Right atrium auricular region (tissue), 2 donors: ENCODE measurements around the gene SPEF2. TPM values are rescaled to one million over a fixed set of nuclear protein-coding genes. Genes with fewer than 3 reads are reported as not detected.

ENCODE experiments used
- DNase-seq: peaks from one replicate; pipeline ENCODE4 v3.0.0-alpha.2; 2019; ENCODE audit warnings: low spot score
- H3K27ac ChIP-seq, 2 donors: fragments of 200-600 bp; sonication (generic); 1 replicate in 1 of 2; 2 replicates in 1 of 2; pipeline ENCODE4 v1.5.1; 2016 to 2019
- H3K27me3 ChIP-seq, 2 donors: fragments of 200-600 bp; sonication (generic); one replicate each; pipeline versions ENCODE4 v1.5.1 to v1.6.0; 2017 to 2019
- H3K36me3 ChIP-seq: fragments of 200-600 bp; sonication (generic); one replicate; pipeline ENCODE4 v1.5.1; 2016
- H3K4me1 ChIP-seq, 2 donors: fragments of 200-600 bp; sonication (generic); one replicate each; pipeline versions ENCODE4 v1.5.1 to v1.6.0; 2017 to 2019
- H3K4me3 ChIP-seq, 2 donors: fragments of 200-600 bp; sonication (generic); 1 replicate in 1 of 2; 2 replicates in 1 of 2; pipeline ENCODE4 v1.5.1; 2017 to 2019; ENCODE audit warnings: mild to moderate bottlenecking in 1 of 2, moderate library complexity in 1 of 2
- H3K9me3 ChIP-seq, 2 donors: fragments of 200-600 bp; sonication (generic); one replicate each; pipeline ENCODE4 v1.5.1; 2019
- total RNA-seq, 2 donors: library from RNA; depleted of rRNA; stranded (reverse); fragments of >200 nt; gene quantifications; one replicate each; pipeline ENCODE4 v1.1.0, GENCODE V29; 2016
- TF ChIP-seq, protein P1 (sequence below), 2 donors: fragments of 200-600 bp; sonication (generic); IDR thresholded peaks; one replicate each; pipeline ENCODE4 v1.5.1; 2019; ENCODE audit warnings: antibody characterized with exemption in 2 of 2

SPEF2 gene
- total RNA-seq, 2 donors from 2014 or later, result 0.94 to 2.0 TPM

DNA sequence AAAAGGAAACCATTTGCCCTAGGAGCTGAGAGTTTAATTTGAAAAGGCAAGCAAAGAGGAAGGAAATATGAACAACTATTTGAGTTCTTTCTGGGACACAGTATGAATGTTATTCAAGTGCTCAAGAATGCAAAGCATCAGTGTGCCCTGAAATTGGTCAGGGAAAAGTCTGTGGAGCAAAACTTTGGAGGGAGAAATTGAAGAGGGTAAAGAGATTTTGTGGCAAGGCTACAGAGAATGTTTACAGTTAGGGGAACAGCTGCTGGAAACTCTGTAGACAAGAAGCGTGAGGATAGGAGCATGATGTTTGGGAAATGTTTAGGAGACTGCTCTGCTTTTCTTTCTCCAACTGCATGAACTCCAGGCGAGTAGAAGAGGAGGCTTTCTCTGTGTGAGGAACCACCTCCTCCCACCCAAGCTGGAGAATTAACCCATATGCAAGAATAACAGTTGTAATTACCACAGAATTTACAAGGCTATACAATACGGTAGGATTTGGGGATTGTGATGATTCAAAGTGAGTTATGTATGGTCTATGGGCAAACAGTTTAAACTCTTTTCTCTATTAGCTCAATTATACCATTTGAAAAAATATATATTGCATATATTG lies 163.6 kb downstream of the SPEF2 start:
- DNase-seq, result no peak
- H3K27ac ChIP-seq, result no peak overlapping the region
- no peaks in the 10 kb centered on the region for H3K4me1 ChIP-seq
- TF ChIP-seq, protein P1, sequence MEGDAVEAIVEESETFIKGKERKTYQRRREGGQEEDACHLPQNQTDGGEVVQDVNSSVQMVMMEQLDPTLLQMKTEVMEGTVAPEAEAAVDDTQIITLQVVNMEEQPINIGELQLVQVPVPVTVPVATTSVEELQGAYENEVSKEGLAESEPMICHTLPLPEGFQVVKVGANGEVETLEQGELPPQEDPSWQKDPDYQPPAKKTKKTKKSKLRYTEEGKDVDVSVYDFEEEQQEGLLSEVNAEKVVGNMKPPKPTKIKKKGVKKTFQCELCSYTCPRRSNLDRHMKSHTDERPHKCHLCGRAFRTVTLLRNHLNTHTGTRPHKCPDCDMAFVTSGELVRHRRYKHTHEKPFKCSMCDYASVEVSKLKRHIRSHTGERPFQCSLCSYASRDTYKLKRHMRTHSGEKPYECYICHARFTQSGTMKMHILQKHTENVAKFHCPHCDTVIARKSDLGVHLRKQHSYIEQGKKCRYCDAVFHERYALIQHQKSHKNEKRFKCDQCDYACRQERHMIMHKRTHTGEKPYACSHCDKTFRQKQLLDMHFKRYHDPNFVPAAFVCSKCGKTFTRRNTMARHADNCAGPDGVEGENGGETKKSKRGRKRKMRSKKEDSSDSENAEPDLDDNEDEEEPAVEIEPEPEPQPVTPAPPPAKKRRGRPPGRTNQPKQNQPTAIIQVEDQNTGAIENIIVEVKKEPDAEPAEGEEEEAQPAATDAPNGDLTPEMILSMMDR (IDR thresholded peaks at IDR 0.05), result no peak
- no peaks in the 10 kb centered on the region for H3K9me3 ChIP-seq
- no peaks in the 10 kb centered on the region for H3K36me3 ChIP-seq
- no peak overlapping the region for H3K4me3 ChIP-seq
- no peaks in the 10 kb centered on the region for H3K27me3 ChIP-seq

DNA sequence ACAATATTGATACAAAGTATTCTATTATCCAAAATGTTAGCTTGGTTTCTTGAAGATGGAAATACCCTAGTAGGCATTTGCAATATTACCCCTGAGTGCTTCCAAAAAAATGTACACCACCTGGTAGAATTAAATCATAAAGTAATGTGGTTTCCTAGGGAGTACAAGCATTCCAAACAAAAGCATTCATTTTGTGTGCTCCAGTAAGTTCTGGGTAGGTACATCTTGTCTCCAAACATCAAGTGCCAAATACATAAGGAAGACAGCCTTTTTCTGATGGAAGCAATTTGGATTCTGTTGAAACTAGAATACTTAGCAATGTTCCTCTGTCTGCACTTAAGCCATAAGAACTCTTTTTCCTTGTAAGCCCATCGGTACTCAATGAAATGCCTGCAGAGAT lies 165.9 kb downstream of the SPEF2 start:
- Histone ChIP-seq H3K4me1 (no peaks in the 10 kb centered on the region), H3K9me3 (no peaks in the 10 kb centered on the region), H3K27ac (no peak overlapping the region), H3K27me3 (no peaks in the 10 kb centered on the region), H3K4me3 (no peak overlapping the region), H3K36me3 (no peaks in the 10 kb centered on the region)
- TF ChIP-seq, protein P1 (IDR thresholded peaks at IDR 0.05), result no peak
- DNase-seq, result no peak

DNA sequence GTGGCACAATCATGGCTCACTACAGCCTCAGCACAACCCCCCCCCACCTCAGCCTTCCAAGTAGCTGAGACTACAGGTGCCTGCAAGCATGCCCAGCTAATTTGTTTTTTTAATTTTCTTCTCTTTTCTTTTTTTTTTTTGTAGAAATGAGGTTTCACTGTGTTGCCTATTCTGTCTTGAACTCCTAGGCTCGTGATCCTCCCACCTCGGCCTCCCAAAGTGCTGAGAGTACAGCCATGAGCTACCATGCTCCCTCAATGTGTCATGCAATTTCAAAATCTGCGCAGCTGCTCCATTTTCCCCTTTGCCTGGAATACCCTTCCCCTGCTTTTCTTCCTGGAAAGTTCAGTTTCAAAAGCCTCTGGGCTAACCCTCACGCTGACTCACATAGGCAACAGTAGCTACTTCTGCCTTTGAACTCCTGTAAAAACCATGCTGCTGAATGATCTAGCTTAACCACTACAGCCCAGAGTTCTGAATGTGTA lies 168.0 kb downstream of the SPEF2 start:
- no peaks in the 10 kb centered on the region for H3K36me3 ChIP-seq
- no peaks in the 10 kb centered on the region for H3K9me3 ChIP-seq
- H3K27me3 ChIP-seq, result no peaks in the 10 kb centered on the region
- H3K4me3 ChIP-seq, result no peak overlapping the region
- TF ChIP-seq, protein P1 (IDR thresholded peaks at IDR 0.05), result no peak
- DNase-seq, result no peak
- no peaks in the 10 kb centered on the region for H3K4me1 ChIP-seq
- no peak overlapping the region for H3K27ac ChIP-seq

DNA sequence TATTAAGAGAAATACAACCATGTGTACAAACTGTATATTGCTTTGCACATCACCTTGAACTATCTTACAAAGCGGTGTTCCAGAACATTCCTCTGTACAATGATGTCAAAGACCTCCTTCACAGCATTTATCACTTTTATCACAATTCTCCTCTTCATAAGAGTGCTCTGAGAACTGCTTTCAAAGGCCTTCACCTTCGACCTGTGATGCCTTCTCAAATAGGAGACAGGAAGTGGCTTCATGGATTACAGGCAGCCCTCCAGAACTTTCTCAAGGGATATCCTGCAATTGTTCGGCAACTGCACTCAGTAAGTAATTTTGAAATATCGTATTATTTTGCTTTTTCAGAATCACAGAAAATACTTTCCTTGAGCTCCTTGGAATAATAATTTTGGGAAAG lies 171.1 kb downstream of the SPEF2 start:
- H3K36me3 ChIP-seq, result no peaks in the 10 kb centered on the region
- peak overlapping the region in 1 of 2 donors; percentile 36 for H3K27ac ChIP-seq
- no peaks in the 10 kb centered on the region for H3K4me1 ChIP-seq
- no peaks in the 10 kb centered on the region for H3K9me3 ChIP-seq
- H3K27me3 ChIP-seq, result no peaks in the 10 kb centered on the region
- TF ChIP-seq, protein P1 (IDR thresholded peaks at IDR 0.05), result no peak
- DNase-seq, result no peak
- H3K4me3 ChIP-seq, result no peak overlapping the region

DNA sequence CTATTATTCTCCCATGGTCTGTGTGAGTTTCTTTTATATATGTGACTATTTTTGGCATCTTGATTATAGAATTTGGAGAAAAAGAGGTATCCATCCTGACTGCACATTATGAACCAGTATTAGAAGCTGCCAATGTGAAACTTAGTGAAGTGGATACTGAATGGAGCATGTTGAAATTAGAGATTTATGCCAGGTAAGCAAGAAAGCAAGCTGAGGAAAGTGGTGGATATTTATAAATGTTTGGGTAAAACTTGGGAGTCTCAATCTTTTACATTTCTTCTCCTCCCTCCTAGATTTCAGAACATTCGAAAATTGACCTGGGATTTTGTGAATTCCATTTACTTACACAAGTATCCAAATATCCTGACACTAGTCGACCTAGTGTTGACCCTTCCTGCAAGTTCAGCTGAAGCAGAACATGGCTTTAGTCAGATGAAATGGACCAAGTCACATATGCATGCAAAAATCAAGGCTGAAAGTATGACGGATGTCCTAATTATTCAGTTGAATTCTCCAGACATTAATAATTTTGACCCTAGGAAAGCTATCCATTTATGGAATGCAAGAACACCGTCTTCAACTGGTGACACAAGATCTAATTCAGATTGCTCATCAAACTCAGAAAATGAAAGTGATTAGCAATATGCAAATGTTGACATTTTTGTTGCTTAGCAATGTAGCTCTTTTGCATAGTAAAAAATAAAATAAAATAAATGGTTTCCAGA lies 172.2 kb downstream of the SPEF2 start:
- no peaks in the 10 kb centered on the region for H3K4me1 ChIP-seq

More for the DNA sequence above, 172.2 kb downstream of the SPEF2 start:
- TF ChIP-seq, protein P1 (IDR thresholded peaks at IDR 0.05), result no peak
- no peak for DNase-seq
- H3K9me3 ChIP-seq, result no peaks in the 10 kb centered on the region
- no peak overlapping the region for H3K4me3 ChIP-seq
- H3K36me3 ChIP-seq, result no peaks in the 10 kb centered on the region
- peak overlapping the region in 1 of 2 donors; percentile 36 for H3K27ac ChIP-seq
- no peaks in the 10 kb centered on the region for H3K27me3 ChIP-seq
